NB4 (cell line): ENCODE measurements around the gene SFTPA2.
"Not testable (repeated sequence)": the region's sequence is repeated elsewhere in the genome, so short reads cannot be mapped to it uniquely, and the experiment has no call there.

ENCODE experiments used
- MYC ChIP-seq: IDR thresholded peaks from 2 replicates; pipeline ENCODE4 v1.6.1; 2011; ENCODE audit warnings: low read depth, low read length
- TF ChIP-seq, protein P1 (sequence below): IDR thresholded peaks from one replicate; pipeline ENCODE4 v1.5.1; 2012; ENCODE audit warnings: low read depth, low read length

DNA sequence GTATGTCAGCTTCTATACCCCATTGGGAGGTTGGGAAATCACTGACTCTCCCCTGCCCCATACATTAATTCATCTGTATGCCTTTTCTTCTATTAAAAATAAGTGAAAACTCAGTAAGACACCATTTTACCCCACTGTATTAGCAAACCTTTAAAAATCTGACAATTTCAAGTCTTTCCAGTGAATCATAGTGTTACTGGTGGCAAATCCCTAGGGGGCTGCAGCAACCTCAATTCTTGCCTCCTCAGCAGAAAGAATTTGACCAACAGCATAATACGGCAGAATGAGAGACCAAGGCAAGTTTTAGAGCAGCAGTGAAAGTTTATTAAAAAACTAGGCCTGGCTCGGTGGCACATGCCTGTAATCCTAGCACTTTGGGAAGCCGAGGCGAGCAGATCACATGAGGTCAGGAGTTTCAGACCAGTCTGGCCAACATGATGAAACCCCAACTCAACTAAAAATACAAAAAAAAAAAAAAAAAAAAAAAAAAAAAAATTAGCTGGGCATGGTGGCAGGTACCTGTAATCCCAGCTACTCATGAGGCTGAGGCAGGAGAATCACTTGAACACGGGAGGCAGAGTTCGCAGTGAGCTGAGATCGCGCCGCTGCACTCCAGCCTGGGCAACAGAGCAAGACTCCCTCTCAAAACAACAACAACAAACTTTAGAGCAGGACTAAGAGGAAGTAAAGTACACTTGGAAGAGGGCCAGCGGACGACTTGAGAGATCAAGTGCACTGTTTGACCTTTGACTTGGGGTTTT, 26.9 kb downstream of the SFTPA2 start:
- TF ChIP-seq MYC, result not testable (repeated sequence)
- TF ChIP-seq, protein P1, sequence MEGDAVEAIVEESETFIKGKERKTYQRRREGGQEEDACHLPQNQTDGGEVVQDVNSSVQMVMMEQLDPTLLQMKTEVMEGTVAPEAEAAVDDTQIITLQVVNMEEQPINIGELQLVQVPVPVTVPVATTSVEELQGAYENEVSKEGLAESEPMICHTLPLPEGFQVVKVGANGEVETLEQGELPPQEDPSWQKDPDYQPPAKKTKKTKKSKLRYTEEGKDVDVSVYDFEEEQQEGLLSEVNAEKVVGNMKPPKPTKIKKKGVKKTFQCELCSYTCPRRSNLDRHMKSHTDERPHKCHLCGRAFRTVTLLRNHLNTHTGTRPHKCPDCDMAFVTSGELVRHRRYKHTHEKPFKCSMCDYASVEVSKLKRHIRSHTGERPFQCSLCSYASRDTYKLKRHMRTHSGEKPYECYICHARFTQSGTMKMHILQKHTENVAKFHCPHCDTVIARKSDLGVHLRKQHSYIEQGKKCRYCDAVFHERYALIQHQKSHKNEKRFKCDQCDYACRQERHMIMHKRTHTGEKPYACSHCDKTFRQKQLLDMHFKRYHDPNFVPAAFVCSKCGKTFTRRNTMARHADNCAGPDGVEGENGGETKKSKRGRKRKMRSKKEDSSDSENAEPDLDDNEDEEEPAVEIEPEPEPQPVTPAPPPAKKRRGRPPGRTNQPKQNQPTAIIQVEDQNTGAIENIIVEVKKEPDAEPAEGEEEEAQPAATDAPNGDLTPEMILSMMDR, result not testable (repeated sequence)
